Measurements from ENCODE around the gene ABAT. TPM values are rescaled to one million over a fixed set of nuclear protein-coding genes. Genes with fewer than 3 reads are reported as not detected.

Gene ABAT
- total RNA-seq, 1 donor from 2014 or later, result 9.8 TPM

DNA sequence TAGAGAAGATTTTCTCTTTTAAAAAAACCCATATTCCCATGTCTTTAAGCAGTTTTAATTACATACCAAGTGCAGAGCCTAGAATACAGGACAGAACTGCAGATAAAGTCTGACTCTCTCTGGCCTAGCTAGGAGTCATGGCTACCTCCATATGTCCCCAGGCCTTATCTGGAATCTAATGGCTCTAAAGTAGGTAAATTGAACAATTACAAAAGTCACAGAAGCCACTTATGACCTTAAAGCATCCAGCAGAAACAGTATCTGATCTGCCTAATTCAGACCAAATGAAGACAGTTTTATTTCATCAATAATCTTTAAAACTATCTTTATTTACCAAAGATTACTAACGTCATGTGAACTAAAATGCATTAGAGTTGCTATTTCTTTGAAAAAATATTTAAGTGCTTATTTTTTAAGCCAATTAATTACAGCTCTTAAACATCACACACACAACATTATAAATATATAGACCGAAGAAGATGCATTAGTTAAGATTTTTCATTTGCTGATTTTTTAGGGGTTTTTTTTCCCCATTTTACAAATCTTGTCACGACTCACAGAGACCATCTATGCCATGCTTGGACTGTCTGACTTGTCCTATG is 152.0 kb downstream of the ABAT start:
- ATAC-seq (no peak), DNase-seq (no peak)
- Histone ChIP-seq H3K4me1 (no peaks in the 10 kb centered on the region), H3K4me3 (no peak overlapping the region), H3K27me3 (no peaks in the 10 kb centered on the region), H3K27ac (no peak overlapping the region), H3K36me3 (peaks cover 57% of the 10 kb centered on the region), H3K9me3 (no peaks in the 10 kb centered on the region)
- intact Hi-C loops (cut with DNase I), result no loop called here
- TF ChIP-seq, protein P1, sequence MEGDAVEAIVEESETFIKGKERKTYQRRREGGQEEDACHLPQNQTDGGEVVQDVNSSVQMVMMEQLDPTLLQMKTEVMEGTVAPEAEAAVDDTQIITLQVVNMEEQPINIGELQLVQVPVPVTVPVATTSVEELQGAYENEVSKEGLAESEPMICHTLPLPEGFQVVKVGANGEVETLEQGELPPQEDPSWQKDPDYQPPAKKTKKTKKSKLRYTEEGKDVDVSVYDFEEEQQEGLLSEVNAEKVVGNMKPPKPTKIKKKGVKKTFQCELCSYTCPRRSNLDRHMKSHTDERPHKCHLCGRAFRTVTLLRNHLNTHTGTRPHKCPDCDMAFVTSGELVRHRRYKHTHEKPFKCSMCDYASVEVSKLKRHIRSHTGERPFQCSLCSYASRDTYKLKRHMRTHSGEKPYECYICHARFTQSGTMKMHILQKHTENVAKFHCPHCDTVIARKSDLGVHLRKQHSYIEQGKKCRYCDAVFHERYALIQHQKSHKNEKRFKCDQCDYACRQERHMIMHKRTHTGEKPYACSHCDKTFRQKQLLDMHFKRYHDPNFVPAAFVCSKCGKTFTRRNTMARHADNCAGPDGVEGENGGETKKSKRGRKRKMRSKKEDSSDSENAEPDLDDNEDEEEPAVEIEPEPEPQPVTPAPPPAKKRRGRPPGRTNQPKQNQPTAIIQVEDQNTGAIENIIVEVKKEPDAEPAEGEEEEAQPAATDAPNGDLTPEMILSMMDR (IDR thresholded peaks at IDR 0.05), result no peak

DNA sequence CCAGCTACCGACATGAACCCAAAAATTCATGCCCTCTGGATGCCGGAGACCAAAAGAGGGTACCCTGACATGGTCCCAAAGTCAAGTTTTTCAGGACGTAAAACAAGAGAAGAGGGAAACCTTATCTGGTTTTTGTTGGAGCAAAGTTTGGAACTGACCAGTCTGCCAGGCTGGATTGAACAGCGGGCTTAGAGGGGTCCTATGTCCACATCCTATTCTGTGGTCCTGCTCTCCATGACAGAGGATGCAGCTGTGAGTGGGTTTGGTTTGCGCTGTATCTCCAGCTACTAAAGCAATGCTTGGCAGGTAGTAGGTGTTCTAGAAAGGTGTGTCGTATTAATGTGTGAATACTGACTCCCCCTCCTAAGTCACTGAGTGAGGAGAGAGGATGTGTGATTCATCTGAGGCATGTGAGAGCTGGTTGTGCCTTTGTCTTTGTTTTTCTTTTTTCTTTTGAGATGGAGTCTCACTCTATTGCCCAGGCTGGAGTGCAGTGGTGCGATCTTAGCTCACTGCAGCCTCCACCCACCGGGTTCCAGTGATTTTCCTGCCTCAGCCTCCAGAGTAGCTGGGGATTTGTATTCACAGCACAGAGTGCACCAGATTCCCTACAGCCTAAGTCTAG is 154.2 kb downstream of the ABAT start:
- TF ChIP-seq, protein P1 (IDR thresholded peaks at IDR 0.05), result no peak
- no peak for DNase-seq
- no peaks in the 10 kb centered on the region for H3K9me3 ChIP-seq
- H3K4me3 ChIP-seq, result no peak overlapping the region
- H3K36me3 ChIP-seq, result peaks cover 51% of the 10 kb centered on the region
- no peaks in the 10 kb centered on the region for H3K4me1 ChIP-seq
- H3K27ac ChIP-seq, result no peak overlapping the region
- no peak for ATAC-seq
- H3K27me3 ChIP-seq, result no peaks in the 10 kb centered on the region
- intact Hi-C loops (cut with DNase I), result no loop called here

DNA sequence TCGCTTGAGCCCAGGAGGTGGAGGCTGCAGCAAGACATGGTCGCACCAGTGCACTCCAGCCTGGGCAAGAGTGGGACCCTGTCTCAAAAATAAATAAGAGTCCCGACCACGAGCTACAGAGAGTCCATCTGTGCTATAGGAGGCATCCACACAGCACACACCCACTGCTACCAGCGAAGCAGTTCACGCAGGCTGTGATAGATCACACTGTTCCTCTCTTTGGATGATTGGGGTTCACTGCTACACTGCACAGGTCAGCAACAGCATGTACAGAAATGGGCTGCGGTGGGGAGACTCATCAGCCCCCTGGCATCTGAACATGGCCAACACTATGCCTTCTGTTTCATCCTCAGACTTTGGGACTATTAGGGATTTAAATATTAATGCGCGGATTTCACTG is 157.0 kb downstream of the ABAT start:
- Histone ChIP-seq H3K9me3 (no peaks in the 10 kb centered on the region), H3K36me3 (peaks cover 33% of the 10 kb centered on the region), H3K27ac (no peak overlapping the region), H3K4me1 (no peaks in the 10 kb centered on the region), H3K27me3 (no peaks in the 10 kb centered on the region), H3K4me3 (no peak overlapping the region)
- no peak for ATAC-seq
- TF ChIP-seq, protein P1 (IDR thresholded peaks at IDR 0.05), result no peak
- no peak for DNase-seq
- intact Hi-C loops (cut with DNase I), result no loop called here

DNA sequence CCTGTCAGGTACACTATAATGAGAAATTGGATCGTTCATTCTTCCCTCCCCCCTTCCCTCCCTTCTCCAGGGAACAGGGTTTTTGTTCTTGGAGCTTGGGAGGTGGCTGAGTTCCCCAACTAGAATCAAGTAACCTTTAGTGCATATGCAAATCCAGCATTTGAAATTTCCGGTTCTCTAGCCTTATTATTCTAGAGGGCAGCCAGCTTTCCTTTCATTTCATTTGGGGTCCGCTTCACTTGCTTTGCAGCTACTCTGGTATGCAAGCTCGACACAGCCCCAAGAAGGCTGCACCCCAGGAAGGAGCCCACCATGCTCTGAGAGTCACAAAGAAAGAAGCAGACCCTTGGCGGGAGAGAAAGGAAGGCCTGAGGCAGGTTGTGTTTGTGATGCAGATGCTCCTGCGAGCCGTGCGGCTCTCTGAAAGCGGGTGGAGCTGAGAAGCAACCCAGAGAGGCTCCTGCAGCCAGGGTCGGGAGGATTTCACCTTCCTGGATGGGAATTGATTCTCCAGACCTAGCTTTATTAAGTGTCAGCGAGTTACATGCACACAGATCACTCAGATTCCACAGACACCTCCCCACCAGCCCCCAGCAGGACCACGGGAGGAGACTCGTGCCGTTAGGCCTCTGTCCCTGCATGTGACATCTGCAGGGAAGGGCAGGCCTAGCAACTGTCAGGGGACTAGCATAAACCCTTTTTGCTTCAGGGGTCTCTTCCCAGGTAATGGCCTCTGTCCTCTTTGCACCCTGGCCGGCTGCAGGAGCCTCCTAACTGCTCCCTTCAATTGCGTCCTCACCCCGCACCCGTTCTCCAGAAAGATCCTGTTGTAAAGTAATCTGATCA is 157.7 kb downstream of the ABAT start:
- Histone ChIP-seq H3K4me3 (no peak overlapping the region), H3K27ac (no peak overlapping the region), H3K4me1 (no peaks in the 10 kb centered on the region), H3K9me3 (no peaks in the 10 kb centered on the region), H3K36me3 (peaks cover 33% of the 10 kb centered on the region), H3K27me3 (no peaks in the 10 kb centered on the region)
- DNase-seq (no peak), ATAC-seq (no peak)
- intact Hi-C loops (cut with DNase I), result no loop called here
- TF ChIP-seq, protein P1 (IDR thresholded peaks at IDR 0.05), result no peak

DNA sequence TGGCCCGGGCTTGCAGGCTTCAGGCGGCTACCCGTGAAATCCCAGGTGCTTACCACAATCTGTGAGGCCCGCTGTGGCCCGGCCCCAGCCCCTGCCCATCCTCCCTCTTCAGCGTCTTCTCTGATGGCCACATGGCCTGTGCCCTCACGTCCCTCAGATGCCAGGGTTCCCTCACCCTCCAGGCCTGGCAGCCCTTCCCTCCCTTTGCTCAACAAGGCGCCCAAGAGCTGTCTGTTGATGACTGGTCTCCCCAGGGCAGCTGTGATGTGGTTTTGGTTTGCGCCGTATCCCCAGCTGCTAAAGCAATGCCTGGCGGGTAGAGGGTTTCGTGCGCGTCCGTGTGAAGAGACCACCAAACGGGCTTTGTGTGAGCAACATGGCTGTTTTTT is 158.3 kb downstream of the ABAT start:
- Histone ChIP-seq H3K9me3 (no peaks in the 10 kb centered on the region), H3K27ac (no peak overlapping the region), H3K4me1 (no peaks in the 10 kb centered on the region), H3K27me3 (no peaks in the 10 kb centered on the region), H3K4me3 (no peak overlapping the region), H3K36me3 (peaks cover 33% of the 10 kb centered on the region)
- TF ChIP-seq, protein P1 (IDR thresholded peaks at IDR 0.05), result no peak
- DNase-seq (no peak), ATAC-seq (peak; percentile 57)
- intact Hi-C loops (cut with DNase I), result no loop called here

Other genes with a start within 250 kb of the ABAT start
- not detected for gene TMEM114, start 84.1 kb upstream of the ABAT start, total RNA-seq
- 38.6 TPM for gene METTL22, start 52.9 kb upstream of the ABAT start, total RNA-seq
- gene TMEM186, start 123.0 kb downstream of the ABAT start, total RNA-seq, result 9.1 TPM
- 36.8 TPM for gene PMM2, start 123.2 kb downstream of the ABAT start, total RNA-seq
- 103 TPM for gene CARHSP1, start 194.4 kb downstream of the ABAT start, total RNA-seq
- gene LITAFD, start 207.7 kb downstream of the ABAT start, total RNA-seq, result not detected